T-helper 1 cell treated with Interleukin-12 subunit alpha and Interleukin-12 subunit beta and Interleukin-4 antibody, amounts not matched to agents 30 ng/mL and 1 ng/mL, for 36 hours (primary cell): ENCODE measurements around the gene CHEK2. TPM values are rescaled to one million over a fixed set of nuclear protein-coding genes. Genes with fewer than 3 reads are reported as not detected.

Experiments
- total RNA-seq: library from RNA; stranded (reverse); gene quantifications from 2 replicates; pipeline ENCODE4 v1.2.3, GENCODE V29; 2022

The CHEK2 gene
- total RNA-seq, 1 donor from 2014 or later = 37.3 TPM

Other genes starting within 250 kb of the CHEK2 start
- 3.1 and 3.7 TPM in 2 replicates for gene TTC28, start 62.0 kb downstream of the CHEK2 start, total RNA-seq
- gene HSCB, start 219 bp upstream of the CHEK2 start, total RNA-seq = 13.3 and 14.2 TPM in 2 replicates
- 33.1 and 38.2 TPM in 2 replicates for gene CCDC117, start 30.9 kb upstream of the CHEK2 start, total RNA-seq
- 382 and 388 TPM in 2 replicates for gene XBP1, start 58.7 kb upstream of the CHEK2 start, total RNA-seq
- gene ZNRF3, start 141.8 kb upstream of the CHEK2 start, total RNA-seq = 0.64 and 0.68 TPM in 2 replicates